IPS DF 6.9 (cell line): ENCODE results near the gene GATAD2A.

Experiments
- DNase-seq: peaks from one replicate; pipeline ENCODE4 v3.0.0-alpha.2; 2013; ENCODE audit warnings: low read depth, low spot score
- H3K27ac ChIP-seq: one replicate; pipeline ENCODE4 v1.5.1; 2013; ENCODE audit warnings: low read length, control low read depth
- H3K27me3 ChIP-seq: 2 replicates; pipeline ENCODE4 v1.6.1; 2013; ENCODE audit warnings: mild to moderate bottlenecking, low read length; ENCODE audit not compliant: control insufficient read depth, insufficient read depth
- H3K36me3 ChIP-seq: 2 replicates; pipeline ENCODE4 v1.6.1; 2013; ENCODE audit warnings: low read length; ENCODE audit not compliant: control insufficient read depth, insufficient read depth
- H3K4me1 ChIP-seq: 2 replicates; pipeline ENCODE4 v1.6.1; 2013; ENCODE audit warnings: low read length; ENCODE audit not compliant: control insufficient read depth, insufficient read depth
- H3K4me3 ChIP-seq: 2 replicates; pipeline ENCODE4 v1.5.1; 2013; ENCODE audit warnings: mild to moderate bottlenecking, low read length
- H3K9me3 ChIP-seq: 2 replicates; pipeline ENCODE4 v1.6.1; 2013; ENCODE audit warnings: low read length, inconsistent platforms; ENCODE audit not compliant: control insufficient read depth, insufficient read depth
- WGBS: extraction: QIAGEN DNeasy Blood & Tissue Kit; methylation state at CpG from one replicate; pipeline ENCODE4 v1.1.7; 2013; ENCODE audit warnings: mixed read lengths, missing lambda C conversion rate; ENCODE audit not compliant: insufficient read length, insufficient coverage; 5-methylcytosine and 5-hydroxymethylcytosine counted together

Gene GATAD2A

GRCh38 chr19:19409205-19409604, 3.7 kb downstream of the GATAD2A start:
- WGBS, result no CpG with 5 or more reads among the region's 4 CpGs
- Histone ChIP-seq H3K9me3 (no peaks in the 10 kb centered on the region), H3K36me3 (no peaks in the 10 kb centered on the region), H3K4me1 (peaks cover 10% of the 10 kb centered on the region), H3K27me3 (no peaks in the 10 kb centered on the region), H3K4me3 (no peak overlapping the region), H3K27ac (no peak overlapping the region)
- no peak for DNase-seq

GRCh38 chr19:19409631-19410030, 4.2 kb downstream of the GATAD2A start:
- 100% methylated on average over 2 of the region's 8 CpGs for WGBS
- no peaks in the 10 kb centered on the region for H3K9me3 ChIP-seq
- DNase-seq, result no peak
- no peaks in the 10 kb centered on the region for H3K36me3 ChIP-seq
- no peaks in the 10 kb centered on the region for H3K27me3 ChIP-seq
- peaks cover 10% of the 10 kb centered on the region for H3K4me1 ChIP-seq
- no peak overlapping the region for H3K4me3 ChIP-seq
- no peak overlapping the region for H3K27ac ChIP-seq

GRCh38 chr19:19410553-19411550, 5.4 kb downstream of the GATAD2A start:
- peaks cover 10% of the 10 kb centered on the region for H3K4me1 ChIP-seq
- no peak overlapping the region for H3K27ac ChIP-seq
- no peak for DNase-seq
- no peak overlapping the region for H3K4me3 ChIP-seq
- no peaks in the 10 kb centered on the region for H3K36me3 ChIP-seq
- H3K27me3 ChIP-seq, result no peaks in the 10 kb centered on the region
- no CpG with 5 or more reads among the region's 15 CpGs for WGBS
- no peaks in the 10 kb centered on the region for H3K9me3 ChIP-seq

GRCh38 chr19:19416280-19416679, 10.8 kb downstream of the GATAD2A start:
- DNase-seq, result no peak
- WGBS, result no CpG with 5 or more reads among the region's 1 CpG
- no peaks in the 10 kb centered on the region; the same call in 1 of the 2 replicates for H3K4me1 ChIP-seq

GRCh38 chr19:19417046-19417445, 11.6 kb downstream of the GATAD2A start:
- DNase-seq, result no peak
- Histone ChIP-seq H3K27ac (no peak overlapping the region), H3K4me3 (no peak overlapping the region), H3K36me3 (no peaks in the 10 kb centered on the region), H3K4me1 (no peaks in the 10 kb centered on the region; the same call in 1 of the 2 replicates), H3K27me3 (no peaks in the 10 kb centered on the region), H3K9me3 (no peaks in the 10 kb centered on the region)
- no CpG with 5 or more reads among the region's 5 CpGs for WGBS

More at GRCh38 chr19:19416280-19416679, 10.8 kb downstream of the GATAD2A start:
- Histone ChIP-seq H3K36me3 (no peaks in the 10 kb centered on the region), H3K9me3 (no peaks in the 10 kb centered on the region), H3K27me3 (no peaks in the 10 kb centered on the region), H3K4me3 (no peak overlapping the region), H3K27ac (no peak overlapping the region)

GRCh38 chr19:19417628-19418245, 12.3 kb downstream of the GATAD2A start:
- H3K9me3 ChIP-seq, result no peaks in the 10 kb centered on the region
- WGBS, result no CpG with 5 or more reads among the region's 10 CpGs
- H3K4me1 ChIP-seq, result no peaks in the 10 kb centered on the region; the same call in 1 of the 2 replicates
- no peak overlapping the region for H3K4me3 ChIP-seq
- no peaks in the 10 kb centered on the region for H3K27me3 ChIP-seq
- H3K36me3 ChIP-seq, result no peaks in the 10 kb centered on the region
- H3K27ac ChIP-seq, result no peak overlapping the region
- no peak for DNase-seq

GRCh38 chr19:19418555-19419260, 13.2 kb downstream of the GATAD2A start:
- Histone ChIP-seq H3K4me3 (no peak overlapping the region), H3K4me1 (peaks cover 2% of the 10 kb centered on the region; the same call in 1 of the 2 replicates)
- WGBS, result no CpG with 5 or more reads among the region's 8 CpGs

GRCh38 chr19:19420570-19421298, 15.3 kb downstream of the GATAD2A start:
- H3K4me1 ChIP-seq, result peaks cover 2% of the 10 kb centered on the region; the same call in 1 of the 2 replicates
- DNase-seq, result no peak

More at GRCh38 chr19:19418555-19419260, 13.2 kb downstream of the GATAD2A start:
- Histone ChIP-seq H3K27ac (no peak overlapping the region), H3K27me3 (no peaks in the 10 kb centered on the region), H3K9me3 (no peaks in the 10 kb centered on the region), H3K36me3 (no peaks in the 10 kb centered on the region)
- DNase-seq, result no peak

GRCh38 chr19:19421299-19421696, 15.8 kb downstream of the GATAD2A start:
- no CpG with 5 or more reads among the region's 9 CpGs for whole genome bisulfite sequencing
- H3K4me1 ChIP-seq, result peaks cover 2% of the 10 kb centered on the region; the same call in 1 of the 2 replicates
- no peak overlapping the region for H3K4me3 ChIP-seq
- no peak for DNase-seq
- no peaks in the 10 kb centered on the region for H3K36me3 ChIP-seq
- H3K27ac ChIP-seq, result no peak overlapping the region
- no peaks in the 10 kb centered on the region for H3K9me3 ChIP-seq
- H3K27me3 ChIP-seq, result no peaks in the 10 kb centered on the region

More at GRCh38 chr19:19420570-19421298, 15.3 kb downstream of the GATAD2A start:
- no CpG with 5 or more reads among the region's 21 CpGs for WGBS
- Histone ChIP-seq H3K9me3 (no peaks in the 10 kb centered on the region), H3K27ac (no peak overlapping the region), H3K4me3 (no peak overlapping the region), H3K27me3 (no peaks in the 10 kb centered on the region), H3K36me3 (no peaks in the 10 kb centered on the region)
